ENCODE measurements around the gene TOX2.
A peak's percentile ranks its signal among the peaks of the same experiment; 100 is the strongest.

TOX2 gene

GRCh38 chr20:44075191-44075949, 160.7 kb downstream of the TOX2 start:
- TF ChIP-seq CTCF (IDR thresholded peaks at IDR 0.05): no peak
- Histone ChIP-seq H3K27me3 (ENCODE audit: control insufficient read depth, insufficient read depth, low read length) (no peaks in the 10 kb centered on the region), H3K27ac (no peak overlapping the region), H3K4me2 (ENCODE audit: low read length) (no peak overlapping the region), H3K9ac (no peak overlapping the region), H3K4me3 (ENCODE audit: low read depth, low read length) (no peak overlapping the region), H3K9me3 (ENCODE audit: control insufficient read depth, low read length) (no peaks in the 10 kb centered on the region), H3K79me2 (no peaks in the 10 kb centered on the region), H3K4me1 (no peaks in the 10 kb centered on the region), H3K36me3 (ENCODE audit: control insufficient read depth, insufficient read depth, low read length) (no peaks in the 10 kb centered on the region), H2AFZ (no peak overlapping the region)

- Histone ChIP-seq H3K79me2 (no peaks in the 10 kb centered on the region), H3K27ac (no peak overlapping the region), H3K4me2 (ENCODE audit: low read length) (no peak overlapping the region), H2AFZ (no peak overlapping the region), H3K9ac (no peak overlapping the region), H3K27me3 (ENCODE audit: control insufficient read depth, insufficient read depth, low read length) (no peaks in the 10 kb centered on the region), H3K4me3 (ENCODE audit: low read depth, low read length) (no peak overlapping the region), H3K36me3 (ENCODE audit: control insufficient read depth, insufficient read depth, low read length) (no peaks in the 10 kb centered on the region), H3K4me1 (no peaks in the 10 kb centered on the region), H3K9me3 (ENCODE audit: control insufficient read depth, low read length) (no peaks in the 10 kb centered on the region)
- no peak for TF ChIP-seq CTCF (IDR thresholded peaks at IDR 0.05)
Measured at GRCh38 chr20:44075950-44076232, 161.2 kb downstream of the TOX2 start.

- Histone ChIP-seq H2AFZ (no peak overlapping the region), H3K27ac (no peak overlapping the region), H3K27me3 (ENCODE audit: control insufficient read depth, insufficient read depth, low read length) (no peaks in the 10 kb centered on the region), H3K36me3 (ENCODE audit: control insufficient read depth, insufficient read depth, low read length) (no peaks in the 10 kb centered on the region), H3K4me3 (ENCODE audit: low read depth, low read length) (no peak overlapping the region), H3K4me1 (peaks cover 11% of the 10 kb centered on the region), H3K4me2 (ENCODE audit: low read length) (no peak overlapping the region), H3K9me3 (ENCODE audit: control insufficient read depth, low read length) (no peaks in the 10 kb centered on the region), H3K9ac (no peak overlapping the region), H3K79me2 (no peaks in the 10 kb centered on the region)
- TF ChIP-seq CTCF (IDR thresholded peaks at IDR 0.05): no peak
Measured at GRCh38 chr20:44079291-44079690, 164.6 kb downstream of the TOX2 start.

GRCh38 chr20:44080064-44080463, 165.4 kb downstream of the TOX2 start:
- Histone ChIP-seq H3K9me3 (ENCODE audit: control insufficient read depth, low read length) (no peaks in the 10 kb centered on the region), H3K4me3 (ENCODE audit: low read depth, low read length) (no peak overlapping the region), H3K79me2 (no peaks in the 10 kb centered on the region), H3K27me3 (ENCODE audit: control insufficient read depth, insufficient read depth, low read length) (no peaks in the 10 kb centered on the region), H3K9ac (no peak overlapping the region), H3K27ac (no peak overlapping the region), H3K4me1 (peaks cover 11% of the 10 kb centered on the region), H3K4me2 (ENCODE audit: low read length) (no peak overlapping the region), H3K36me3 (ENCODE audit: control insufficient read depth, insufficient read depth, low read length) (no peaks in the 10 kb centered on the region), H2AFZ (no peak overlapping the region)
- no peak for TF ChIP-seq CTCF (IDR thresholded peaks at IDR 0.05)

- Histone ChIP-seq H3K27me3 (ENCODE audit: control insufficient read depth, insufficient read depth, low read length) (no peaks in the 10 kb centered on the region), H3K4me3 (ENCODE audit: low read depth, low read length) (no peak overlapping the region), H3K4me2 (ENCODE audit: low read length) (no peak overlapping the region), H3K27ac (no peak overlapping the region), H3K9ac (no peak overlapping the region), H3K4me1 (peaks cover 11% of the 10 kb centered on the region), H3K9me3 (ENCODE audit: control insufficient read depth, low read length) (no peaks in the 10 kb centered on the region), H2AFZ (peak overlapping the region; percentile 51), H3K36me3 (ENCODE audit: control insufficient read depth, insufficient read depth, low read length) (no peaks in the 10 kb centered on the region), H3K79me2 (no peaks in the 10 kb centered on the region)
- peak; percentile 99 for TF ChIP-seq CTCF (IDR thresholded peaks at IDR 0.05)
Measured at GRCh38 chr20:44080646-44081267, 166.1 kb downstream of the TOX2 start.

Data from parathyroid adenoma (tissue), 2 donors.